Left ventricle myocardium inferior (tissue), 1 donor: ENCODE results near the gene ZFC3H1. TPM values are rescaled to one million over a fixed set of nuclear protein-coding genes. Genes with fewer than 3 reads are reported as not detected.

Source experiments
- DNase-seq: peaks from one replicate; pipeline ENCODE4 v3.0.0-alpha.2; 2020
- H3K27ac ChIP-seq: fragments of 200-600 bp; replicated peaks from 2 replicates; pipeline ENCODE4 v1.8.0; 2021
- H3K27me3 ChIP-seq: fragments of 200-600 bp; 2 replicates; pipeline ENCODE4 v1.8.0; 2021; ENCODE audit warnings: low read depth
- H3K36me3 ChIP-seq: fragments of 200-600 bp; 2 replicates; pipeline ENCODE4 v1.8.0; 2021
- H3K4me1 ChIP-seq: fragments of 200-600 bp; 2 replicates; pipeline ENCODE4 v1.8.0; 2021
- H3K4me3 ChIP-seq: fragments of 200-600 bp; 2 replicates; pipeline ENCODE4 v1.8.0; 2021; ENCODE audit warnings: mild to moderate bottlenecking, moderate library complexity
- H3K9me3 ChIP-seq: fragments of 200-600 bp; replicated peaks from 2 replicates; pipeline ENCODE4 v1.8.0; 2021
- CTCF ChIP-seq: fragments of 200-600 bp; IDR thresholded peaks from 2 replicates; pipeline ENCODE4 v1.8.0; 2021; ENCODE audit warnings: antibody characterized with exemption, mild to moderate bottlenecking, borderline replicate concordance
- intact Hi-C: fragments of 100-400 bp; cut with micrococcal nuclease; formaldehyde crosslinking; loops from one replicate; pipeline ENCODE4 v1.11.0; 2022
- total RNA-seq: library from RNA; stranded (reverse); fragmentation: NEBNext Ultra II Directional; extraction: Animal tissue kit (Norgen Biotek cat#: 25700); gene quantifications from one replicate; pipeline ENCODE4 v1.2.1, GENCODE V29; 2021
- donor health status: DM: no; HTN: yes; CAD: no; lungs with severe emphysema.

ZFC3H1 gene
- total RNA-seq, 1 donor from 2014 or later: 18.3 TPM

- peaks cover 12% of the 10 kb centered on the region for H3K9me3 ChIP-seq
- intact Hi-C loops: no loop called here
- no peak for TF ChIP-seq CTCF
- no peaks in the 10 kb centered on the region for H3K27me3 ChIP-seq
- H3K4me3 ChIP-seq: no peak overlapping the region
- no peak for DNase-seq
- no peak overlapping the region for H3K27ac ChIP-seq
- H3K4me1 ChIP-seq: peaks cover 59% of the 10 kb centered on the region
- H3K36me3 ChIP-seq: peaks cover 63% of the 10 kb centered on the region
Observed at GRCh38 chr12:71654200-71654599, 9.4 kb downstream of the ZFC3H1 start.

GRCh38 chr12:71653137-71653536 lies 10.5 kb downstream of the ZFC3H1 start:
- DNase-seq: no peak
- H3K4me1 ChIP-seq: peaks cover 60% of the 10 kb centered on the region
- H3K9me3 ChIP-seq: peaks cover 12% of the 10 kb centered on the region
- H3K4me3 ChIP-seq: no peak overlapping the region
- intact Hi-C loops: no loop called here
- no peak overlapping the region for H3K27ac ChIP-seq
- H3K27me3 ChIP-seq: no peaks in the 10 kb centered on the region
- TF ChIP-seq CTCF: no peak
- peaks cover 57% of the 10 kb centered on the region for H3K36me3 ChIP-seq

GRCh38 chr12:71652656-71653055 lies 11.0 kb downstream of the ZFC3H1 start:
- intact Hi-C loops: no loop called here
- DNase-seq: no peak
- peaks cover 64% of the 10 kb centered on the region for H3K4me1 ChIP-seq
- H3K27me3 ChIP-seq: no peaks in the 10 kb centered on the region
- no peak overlapping the region for H3K4me3 ChIP-seq
- H3K27ac ChIP-seq: no peak overlapping the region
- peaks cover 54% of the 10 kb centered on the region for H3K36me3 ChIP-seq
- no peak for TF ChIP-seq CTCF
- H3K9me3 ChIP-seq: peaks cover 12% of the 10 kb centered on the region

GRCh38 chr12:71649401-71649800 lies 14.2 kb downstream of the ZFC3H1 start:
- Histone ChIP-seq H3K36me3 (peaks cover 57% of the 10 kb centered on the region), H3K27me3 (no peaks in the 10 kb centered on the region), H3K9me3 (peaks cover 12% of the 10 kb centered on the region), H3K27ac (no peak overlapping the region), H3K4me1 (peaks cover 50% of the 10 kb centered on the region), H3K4me3 (no peak overlapping the region)
- no peak for TF ChIP-seq CTCF
- DNase-seq: no peak
- intact Hi-C loops: loop anchor here (10.0 kb wide), 1 partner anchor 105 kb away; the partner anchor contains the start of gene RAB21

- Histone ChIP-seq H3K4me3 (no peak overlapping the region), H3K4me1 (peaks cover 47% of the 10 kb centered on the region), H3K27ac (no peak overlapping the region), H3K36me3 (peaks cover 57% of the 10 kb centered on the region), H3K9me3 (peaks cover 8% of the 10 kb centered on the region), H3K27me3 (no peaks in the 10 kb centered on the region)
- intact Hi-C loops: loop anchor here (10.0 kb wide), 1 partner anchor 106 kb away; the partner anchor contains the start of gene RAB21
- TF ChIP-seq CTCF: no peak
- no peak for DNase-seq
Observed at GRCh38 chr12:71648537-71648936, 15.1 kb downstream of the ZFC3H1 start.
